Naive thymus-derived CD4-positive, alpha-beta T cell (primary cell): ENCODE measurements around the gene PBX4. TPM values are rescaled to one million over a fixed set of nuclear protein-coding genes. Genes with fewer than 3 reads are reported as not detected.
A peak's percentile ranks its signal among the peaks of the same experiment; 100 is the strongest.

Experiments
- ATAC-seq: fragments of 150-1000 bp; cut with Tn5 transposase; 2 replicates; pipeline ENCODE4 v1.10.0; 2021; ENCODE audit warnings: mild to moderate bottlenecking, moderate library complexity
- CTCF ChIA-PET: fragments of 350-600 bp; sonication (Branson Sonifier 250); formaldehyde crosslinking; loops from one replicate; lab custom pipeline; 2021; ENCODE audit warnings: antibody characterized with exemption; lab: Charles Lee
- POLR2A ChIA-PET: fragments of 350-600 bp; sonication (Branson Sonifier 250); formaldehyde crosslinking; loops from one replicate; lab custom pipeline; 2021; ENCODE audit warnings: antibody characterized with exemption, inconsistent platforms; lab: Charles Lee
- DNase-seq, 9 donors: peaks; one replicate each; pipeline versions ENCODE4 v3.0.0 to v3.0.0-alpha.2; 2020 to 2022; ENCODE audit warnings: mixed read lengths in 1 of 9
- H3K27ac ChIP-seq: one replicate; pipeline ENCODE4 v1.7.0; 2013; ENCODE audit warnings: mild to moderate bottlenecking, low read depth, low read length, moderate library complexity
- H3K27me3 ChIP-seq, 2 donors: one replicate each; pipeline ENCODE4 v1.7.0; 2013; ENCODE audit warnings: low read length in 2 of 2, mild to moderate bottlenecking in 2 of 2, moderate library complexity in 2 of 2; ENCODE audit not compliant: control insufficient read depth in 2 of 2, insufficient read depth in 2 of 2
- H3K36me3 ChIP-seq, 3 experiments: 1 replicate in 2 of 3; 2 replicates in 1 of 3; pipeline ENCODE4 v1.7.0; 2013; ENCODE audit warnings: low read length in 3 of 3, mild to moderate bottlenecking in 3 of 3, moderate library complexity in 1 of 3; ENCODE audit not compliant: insufficient read depth in 3 of 3, control insufficient read depth in 2 of 3
- H3K4me1 ChIP-seq, 2 donors: one replicate each; pipeline ENCODE4 v1.7.0; 2013; ENCODE audit warnings: low read length in 2 of 2, mild to moderate bottlenecking in 2 of 2, moderate library complexity in 1 of 2; ENCODE audit not compliant: control insufficient read depth in 2 of 2, insufficient read depth in 2 of 2
- H3K4me3 ChIP-seq: 2 replicates; pipeline ENCODE4 v1.7.0; 2013; ENCODE audit warnings: mild to moderate bottlenecking, low read length
- H3K9me3 ChIP-seq, 3 experiments: 1 replicate in 2 of 3; 2 replicates in 1 of 3; pipeline ENCODE4 v1.7.0; 2013; ENCODE audit warnings: low read length in 3 of 3; ENCODE audit not compliant: control insufficient read depth in 2 of 3
- H3K27ac Mint-ChIP-seq, 9 donors: one replicate each; pipeline ENCODE4 v1.8.0; 2020 to 2022; ENCODE audit warnings: mixed read lengths in 9 of 9, mild to moderate bottlenecking in 8 of 9, moderate library complexity in 5 of 9, inconsistent platforms in 2 of 9
- H3K27me3 Mint-ChIP-seq, 5 donors: one replicate each; pipeline ENCODE4 v1.8.0; 2021 to 2022; ENCODE audit warnings: mixed read lengths in 5 of 5, mild to moderate bottlenecking in 1 of 5
- H3K36me3 Mint-ChIP-seq, 5 donors: one replicate each; pipeline ENCODE4 v1.8.0; 2020 to 2022; ENCODE audit warnings: mixed read lengths in 5 of 5, mild to moderate bottlenecking in 3 of 5, inconsistent platforms in 1 of 5
- H3K4me1 Mint-ChIP-seq, 7 donors: one replicate each; pipeline ENCODE4 v1.8.0; 2020 to 2022; ENCODE audit warnings: mixed read lengths in 7 of 7, mild to moderate bottlenecking in 3 of 7, inconsistent platforms in 1 of 7
- H3K4me3 Mint-ChIP-seq, 10 donors: one replicate each; pipeline ENCODE4 v1.8.0; 2020 to 2022; ENCODE audit warnings: mild to moderate bottlenecking in 10 of 10, mixed read lengths in 10 of 10, moderate library complexity in 6 of 10, inconsistent platforms in 2 of 10
- H3K9me3 Mint-ChIP-seq, 11 donors: one replicate each; pipeline ENCODE4 v1.8.0; 2020 to 2022; ENCODE audit warnings: mixed read lengths in 11 of 11, mild to moderate bottlenecking in 4 of 11, inconsistent platforms in 1 of 11, moderate library complexity in 1 of 11
- intact Hi-C, 2 donors: fragments of 100-400 bp; cut with micrococcal nuclease; formaldehyde crosslinking; loops; one replicate each; pipeline ENCODE4 v1.15.1; 2023
- polyA plus RNA-seq, 2 donors: library from polyadenylated mRNA; unstranded; fragments of 300-500 nt; fragmentation: Illumina TruSeq; gene quantifications; one replicate each; pipeline ENCODE4 v1.2.3, GENCODE V29; 2021
- total RNA-seq, 6 experiments: library from RNA in 5 of 6; stranded (reverse) in 5 of 6; gene quantifications; 1 replicate in 5 of 6; 2 replicates in 1 of 6; pipeline ENCODE4 v1.2.3 and lab custom pipeline; 2021 to 2026

Gene PBX4
- total and polyA plus RNA-seq, 7 experiments from 2014 or later = 3.8 to 42.7 (median 30.9) TPM

DNA sequence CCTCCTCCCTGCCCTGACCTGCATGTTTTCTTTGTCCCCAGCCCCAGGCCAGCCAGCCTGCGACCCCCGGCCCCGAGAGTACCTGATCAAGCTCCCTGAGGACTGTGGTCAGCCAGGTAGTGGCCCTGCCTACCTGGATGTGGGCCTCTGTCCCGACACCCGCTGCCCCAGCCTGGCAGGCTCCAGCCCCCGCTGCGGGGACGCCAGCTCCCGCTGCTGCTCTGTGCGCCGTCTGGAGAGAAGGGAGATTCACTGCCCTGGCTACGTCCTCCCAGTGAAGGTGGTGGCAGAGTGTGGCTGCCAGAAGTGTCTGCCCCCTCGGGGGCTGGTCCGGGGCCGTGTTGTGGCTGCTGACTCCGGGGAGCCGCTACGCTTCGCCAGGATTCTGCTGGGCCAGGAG lies 74.8 kb downstream of the PBX4 start:
- no peak for DNase-seq
- Mint-ChIP-seq H3K27me3 (peaks cover 0 to 16% (median 3%) of the 10 kb centered on the region in 5 donors), H3K4me3 (peak overlapping the region in 1 of 10 donors; percentile 26), H3K36me3 (no peaks in the 10 kb centered on the region), H3K9me3 (no peaks in the 10 kb centered on the region), H3K27ac (no peak overlapping the region), H3K4me1 (peaks cover 5 to 26% (median 18%) of the 10 kb centered on the region in 7 donors)
- ATAC-seq = no peak
- Histone ChIP-seq H3K27me3 (no peaks in the 10 kb centered on the region), H3K9me3 (no peaks in the 10 kb centered on the region), H3K4me1 (peaks cover 11 to 21% of the 10 kb centered on the region in 2 donors), H3K36me3 (no peaks in the 10 kb centered on the region), H3K27ac (no peak overlapping the region), H3K4me3 (no peak overlapping the region)
- ChIA-PET CTCF (no interaction called here), POLR2A (interaction anchor here (1.6 kb wide), 1 partner anchor 85 kb away, joined by 3 read pairs; the partner anchor contains the start of gene LPAR2)
- intact Hi-C loops = loop anchor here in 1 of 2 donors (5.0 kb wide), 1 partner anchor 324 kb away; the partner anchor contains the start of gene ZNF253

DNA sequence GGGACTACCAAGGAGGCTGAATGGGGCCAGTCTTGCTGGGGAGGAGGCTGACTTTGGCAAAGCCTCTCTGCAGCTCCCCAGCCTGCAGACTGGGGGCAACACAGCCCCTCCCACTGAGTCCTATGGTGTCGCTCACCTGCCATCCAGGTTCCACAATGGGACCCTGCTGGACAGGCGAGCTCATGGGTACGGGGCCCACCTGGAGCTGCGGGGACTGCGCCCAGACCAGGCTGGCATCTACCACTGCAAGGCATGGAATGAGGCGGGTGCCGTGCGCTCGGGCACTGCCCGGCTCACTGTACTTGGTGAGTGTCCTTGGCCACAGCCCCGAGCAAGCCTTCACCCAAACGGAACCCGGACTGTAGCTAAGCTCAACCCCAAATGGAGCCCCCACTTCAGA lies 75.4 kb downstream of the PBX4 start:
- Mint-ChIP-seq H3K4me3 (no peak overlapping the region), H3K4me1 (peaks cover 8 to 29% (median 20%) of the 10 kb centered on the region in 7 donors), H3K9me3 (no peaks in the 10 kb centered on the region), H3K27me3 (peaks cover 0 to 20% (median 4%) of the 10 kb centered on the region in 5 donors), H3K27ac (no peak overlapping the region), H3K36me3 (no peaks in the 10 kb centered on the region)
- Histone ChIP-seq H3K4me1 (peaks cover 15 to 25% of the 10 kb centered on the region in 2 donors), H3K27ac (no peak overlapping the region), H3K36me3 (no peaks in the 10 kb centered on the region), H3K27me3 (no peaks in the 10 kb centered on the region), H3K4me3 (no peak overlapping the region), H3K9me3 (no peaks in the 10 kb centered on the region)
- DNase-seq (no peak), ATAC-seq (no peak)
- ChIA-PET POLR2A (interaction anchor here (0.5 to 1.6 kb wide), 2 partner anchors 37 to 85 kb away, joined by 3 read pairs; partner anchors contain the start of gene LPAR2), CTCF (no interaction called here)
- intact Hi-C loops = loop anchor here in 1 of 2 donors (5.0 kb wide), 1 partner anchor 324 kb away; the partner anchor contains the start of gene ZNF253

DNA sequence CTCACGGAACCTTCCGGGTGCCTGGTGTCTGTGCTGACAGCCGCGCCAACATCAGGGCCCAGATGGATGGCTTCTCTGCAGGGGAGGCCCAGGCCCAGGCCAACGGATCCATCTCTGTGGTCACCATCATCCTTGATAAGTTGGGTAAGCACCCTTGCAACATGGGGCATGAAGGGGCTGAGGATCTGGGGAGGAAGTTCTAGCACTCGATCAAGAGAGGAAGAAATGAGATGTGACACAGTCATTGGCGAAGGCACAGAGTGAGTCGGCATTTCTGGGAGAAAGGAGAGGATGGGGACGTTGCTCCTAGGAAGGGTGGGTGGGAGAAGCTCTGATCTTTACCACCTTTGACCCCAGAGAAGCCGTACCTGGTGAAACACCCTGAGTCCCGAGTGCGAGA lies 76.0 kb downstream of the PBX4 start:
- H3K27ac ChIP-seq = no peak overlapping the region
- ChIA-PET CTCF (no interaction called here), POLR2A (interaction anchor here (0.5 to 1.6 kb wide), 2 partner anchors 38 to 86 kb away, joined by 3 read pairs; partner anchors contain the start of gene LPAR2)
- DNase-seq (no peak), ATAC-seq (no peak)
- H3K4me1 ChIP-seq = peaks cover 15 to 25% of the 10 kb centered on the region in 2 donors
- H3K4me3 ChIP-seq = no peak overlapping the region
- Mint-ChIP-seq H3K27me3 (peaks cover 0 to 24% (median 4%) of the 10 kb centered on the region in 5 donors), H3K27ac (peak overlapping the region in 2 of 9 donors; percentile 1 to 68), H3K4me3 (no peak overlapping the region), H3K36me3 (no peaks in the 10 kb centered on the region), H3K4me1 (peaks cover 8 to 33% (median 24%) of the 10 kb centered on the region in 7 donors), H3K9me3 (no peaks in the 10 kb centered on the region)
- H3K9me3 ChIP-seq = no peaks in the 10 kb centered on the region
- intact Hi-C loops = loop anchor here in 1 of 2 donors (5.0 kb wide), 1 partner anchor 325 kb away; the partner anchor contains the start of gene ZNF253
- H3K36me3 ChIP-seq = no peaks in the 10 kb centered on the region
- no peaks in the 10 kb centered on the region for H3K27me3 ChIP-seq

DNA sequence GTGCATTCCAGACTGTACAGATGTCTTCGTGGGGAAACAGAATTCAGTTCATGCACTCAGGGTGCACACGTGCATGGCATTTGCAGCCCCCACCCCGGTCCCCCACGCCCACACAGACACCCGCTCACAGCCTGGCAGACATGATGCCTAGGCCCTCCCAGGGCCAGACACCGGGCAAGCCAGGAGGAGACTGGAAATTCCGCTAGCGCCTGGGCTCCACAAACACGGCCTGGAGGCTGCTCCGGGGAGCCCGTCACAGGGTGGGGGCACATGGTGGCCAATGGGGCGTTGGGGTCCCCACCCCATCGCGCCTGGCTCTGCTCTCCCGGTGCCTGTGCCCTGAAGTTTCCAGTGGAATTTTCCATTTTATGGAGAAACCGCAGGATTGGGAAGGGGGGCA lies 76.9 kb downstream of the PBX4 start:
- ChIA-PET CTCF (no interaction called here), POLR2A (interaction anchor here (0.5 to 1.0 kb wide), 2 partner anchors 17 to 127 kb away, joined by 3 read pairs; no protein-coding TSS in a partner anchor)
- Histone ChIP-seq H3K27me3 (no peaks in the 10 kb centered on the region), H3K36me3 (no peaks in the 10 kb centered on the region), H3K4me3 (peak overlapping the region; percentile 50), H3K9me3 (no peaks in the 10 kb centered on the region), H3K27ac (no peak overlapping the region), H3K4me1 (peaks cover 15 to 25% of the 10 kb centered on the region in 2 donors)
- Mint-ChIP-seq H3K36me3 (peaks cover 0 to 3% (median 0%) of the 10 kb centered on the region in 5 donors), H3K27ac (peak overlapping the region in 1 of 9 donors; percentile 64), H3K27me3 (peaks cover 0 to 28% (median 4%) of the 10 kb centered on the region in 5 donors), H3K4me1 (peaks cover 8 to 35% (median 29%) of the 10 kb centered on the region in 7 donors), H3K9me3 (no peaks in the 10 kb centered on the region), H3K4me3 (peak overlapping the region in 8 of 10 donors; percentile 56 to 85 (median 77))
- DNase-seq (no peak), ATAC-seq (no peak)
- intact Hi-C loops = loop anchor here in 1 of 2 donors (2.0 to 5.0 kb wide), 2 partner anchors 65 to 326 kb away; partner anchors contain the start of gene ZNF253

DNA sequence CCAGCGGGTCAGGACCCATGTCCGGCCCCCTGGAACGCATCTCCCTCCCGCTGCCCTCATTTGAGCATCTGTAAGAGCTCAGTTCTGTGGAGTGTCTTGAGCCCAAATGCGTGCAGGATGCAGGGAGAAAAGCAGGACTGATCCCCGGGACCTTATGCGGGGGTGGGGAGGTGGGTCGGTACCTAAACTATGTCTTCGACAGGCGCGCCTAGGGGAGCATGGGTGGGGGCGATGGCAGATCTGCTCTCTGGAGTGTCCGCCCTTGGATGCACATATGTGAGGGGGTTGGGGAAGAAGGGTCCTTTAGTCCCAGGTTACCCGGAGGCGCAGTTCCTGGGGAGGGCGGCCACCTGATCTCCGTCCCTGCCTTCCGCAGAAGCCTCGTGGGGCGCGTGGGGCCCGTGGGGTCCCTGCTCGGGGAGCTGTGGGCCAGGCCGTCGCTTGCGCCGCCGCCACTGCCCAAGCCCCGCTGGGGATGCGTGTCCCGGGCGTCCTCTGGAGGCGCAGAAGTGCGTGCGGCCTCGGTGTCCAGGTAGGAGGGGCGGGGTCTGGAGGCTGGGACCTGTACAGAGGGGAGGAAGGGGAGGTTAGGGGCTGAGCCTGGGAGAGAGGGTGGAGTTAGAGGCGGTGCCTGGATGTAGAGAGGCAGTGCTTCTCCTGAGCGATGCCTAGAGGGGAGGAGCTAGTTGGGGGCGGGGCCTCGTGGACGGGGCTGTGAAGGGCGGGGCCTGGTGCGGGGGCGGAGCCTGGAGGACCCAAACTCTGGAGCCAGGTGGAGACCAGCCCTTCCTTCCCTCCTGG lies 77.6 kb downstream of the PBX4 start:
- H3K4me1 ChIP-seq = peaks cover 15 to 25% of the 10 kb centered on the region in 2 donors
- no peaks in the 10 kb centered on the region for H3K9me3 Mint-ChIP-seq
- peaks cover 0 to 3% (median 0%) of the 10 kb centered on the region in 5 donors for H3K36me3 Mint-ChIP-seq
- CTCF ChIA-PET = no interaction called here
- POLR2A ChIA-PET = interaction anchor here (0.5 to 1.2 kb wide), 3 partner anchors 17 to 128 kb away, joined by 3 read pairs; no protein-coding TSS in a partner anchor
- peak overlapping the region; percentile 58 to 85 (median 77) for H3K4me3 Mint-ChIP-seq
- H3K36me3 ChIP-seq = no peaks in the 10 kb centered on the region
- no peak overlapping the region for H3K27ac ChIP-seq
- no peaks in the 10 kb centered on the region for H3K27me3 ChIP-seq
- H3K9me3 ChIP-seq = no peaks in the 10 kb centered on the region
- DNase-seq (peak; percentile 49 to 79 (median 69)), ATAC-seq (peak; percentile 86)
- H3K4me1 Mint-ChIP-seq = peaks cover 8 to 36% (median 29%) of the 10 kb centered on the region in 7 donors
- peak overlapping the region in 3 of 9 donors; percentile 43 to 81 (median 66) for H3K27ac Mint-ChIP-seq
- intact Hi-C loops = loop anchor here in 1 of 2 donors (1.0 to 5.0 kb wide), 4 partner anchors 66 to 326 kb away; partner anchors contain the start of genes GMIP, PBX4 and ZNF253
- peaks cover 0 to 31% (median 4%) of the 10 kb centered on the region in 5 donors for H3K27me3 Mint-ChIP-seq
- peak overlapping the region; percentile 50 for H3K4me3 ChIP-seq

DNA sequence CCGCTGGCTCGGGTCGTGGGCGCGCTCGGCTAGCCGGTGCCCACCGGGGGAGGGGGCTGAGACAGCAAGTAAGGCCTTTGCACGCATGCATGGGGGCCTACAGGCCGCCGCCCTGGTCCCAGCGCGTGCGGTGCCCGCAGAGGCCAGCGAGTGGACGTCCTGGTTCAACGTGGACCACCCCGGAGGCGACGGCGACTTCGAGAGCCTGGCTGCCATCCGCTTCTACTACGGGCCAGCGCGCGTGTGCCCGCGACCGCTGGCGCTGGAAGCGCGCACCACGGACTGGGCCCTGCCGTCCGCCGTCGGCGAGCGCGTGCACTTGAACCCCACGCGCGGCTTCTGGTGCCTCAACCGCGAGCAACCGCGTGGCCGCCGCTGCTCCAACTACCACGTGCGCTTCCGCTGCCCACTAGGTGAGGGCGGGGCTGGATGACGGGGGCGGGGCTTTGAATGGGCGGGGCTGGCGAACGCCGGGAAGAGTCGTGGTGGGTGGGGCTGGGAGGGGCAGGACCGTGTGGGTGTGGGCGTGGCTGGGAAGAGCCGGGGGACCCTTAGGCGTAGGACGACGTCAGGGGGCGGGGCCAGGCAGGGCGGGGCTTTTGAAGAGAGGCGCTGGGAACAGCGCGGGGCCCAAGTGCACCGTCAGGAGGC lies 78.3 kb downstream of the PBX4 start:
- DNase-seq (peak in 4 of 9 donors; percentile 40 to 70 (median 52)), ATAC-seq (peak; percentile 50)
- H3K4me1 Mint-ChIP-seq = peaks cover 8 to 36% (median 29%) of the 10 kb centered on the region in 7 donors
- Histone ChIP-seq H3K27me3 (no peaks in the 10 kb centered on the region), H3K36me3 (no peaks in the 10 kb centered on the region), H3K9me3 (no peaks in the 10 kb centered on the region), H3K27ac (no peak overlapping the region), H3K4me3 (peak overlapping the region; percentile 50), H3K4me1 (peaks cover 15 to 25% of the 10 kb centered on the region in 2 donors)
- no peaks in the 10 kb centered on the region for H3K9me3 Mint-ChIP-seq
- peak overlapping the region; percentile 58 to 85 (median 77) for H3K4me3 Mint-ChIP-seq
- peaks cover 0 to 31% (median 4%) of the 10 kb centered on the region in 5 donors for H3K27me3 Mint-ChIP-seq
- H3K27ac Mint-ChIP-seq = peak overlapping the region in 3 of 9 donors; percentile 43 to 81 (median 66)
- POLR2A ChIA-PET = interaction anchor here (1.2 kb wide), 1 partner anchor 73 kb away, joined by 3 read pairs; no protein-coding TSS in a partner anchor
- intact Hi-C loops = loop anchor here in 1 of 2 donors (1.0 to 5.0 kb wide), 4 partner anchors 67 to 327 kb away; partner anchors contain the start of genes GMIP, PBX4 and ZNF253
- peaks cover 0 to 3% (median 0%) of the 10 kb centered on the region in 5 donors for H3K36me3 Mint-ChIP-seq
- CTCF ChIA-PET = no interaction called here
